HG03521 (cell line): ENCODE measurements around the gene KLK1.

ENCODE experiments used
- ATAC-seq: cut with Tn5 transposase; IDR thresholded peaks from one replicate; pipeline ENCODE4 v1.9.1; 2021; ENCODE audit warnings: mild to moderate bottlenecking, moderate library complexity; ENCODE audit not compliant: unreplicated experiment

KLK1 gene

GRCh38 chr19:50823389-50824042, at the start of gene KLK1:
TSS of gene KLK1 (minus strand) at chr19:50823787. CDS start at chr19:50823748, 39 bp downstream.
- no peak for ATAC-seq

- ATAC-seq: no peak
These were observed 49.5 kb upstream of the KLK1 start, which contains the start of gene KLK2 for GRCh38 chr19:50873056-50873455. TSS of gene KLK2 (plus strand) at chr19:50873439. CDS start at chr19:50873474, 35 bp downstream.

DNA sequence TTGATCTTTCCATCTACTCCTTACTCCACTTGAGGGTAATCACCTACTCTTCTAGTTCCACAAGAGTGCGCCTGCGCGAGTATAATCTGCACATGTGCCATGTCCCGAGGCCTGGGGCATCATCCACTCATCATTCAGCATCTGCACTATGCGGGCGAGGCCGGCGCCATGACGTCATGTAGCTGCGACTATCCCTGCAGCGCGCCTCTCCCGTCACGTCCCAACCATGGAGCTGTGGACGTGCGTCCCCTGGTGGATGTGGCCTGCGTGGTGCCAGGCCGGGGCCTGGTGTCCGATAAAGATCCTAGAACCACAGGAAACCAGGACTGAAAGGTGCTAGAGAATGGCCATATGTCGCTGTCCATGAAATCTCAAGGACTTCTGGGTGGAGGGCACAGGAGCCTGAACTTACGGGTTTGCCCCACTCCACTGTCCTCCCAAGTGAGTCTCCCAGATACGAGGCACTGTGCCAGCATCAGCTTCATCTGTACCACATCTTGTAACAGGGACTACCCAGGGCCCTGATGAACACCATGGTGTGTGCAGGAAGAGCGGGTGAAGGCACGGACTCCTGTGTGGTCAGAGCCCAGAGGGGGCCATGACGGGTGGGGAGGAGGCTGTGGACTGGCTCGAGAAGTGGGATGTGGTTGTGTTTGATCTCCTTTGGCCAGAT, 47.0 kb upstream of the KLK1 start:
- no peak for ATAC-seq

GRCh38 chr19:50869479-50869878, 45.9 kb upstream of the KLK1 start:
- ATAC-seq: no peak

DNA sequence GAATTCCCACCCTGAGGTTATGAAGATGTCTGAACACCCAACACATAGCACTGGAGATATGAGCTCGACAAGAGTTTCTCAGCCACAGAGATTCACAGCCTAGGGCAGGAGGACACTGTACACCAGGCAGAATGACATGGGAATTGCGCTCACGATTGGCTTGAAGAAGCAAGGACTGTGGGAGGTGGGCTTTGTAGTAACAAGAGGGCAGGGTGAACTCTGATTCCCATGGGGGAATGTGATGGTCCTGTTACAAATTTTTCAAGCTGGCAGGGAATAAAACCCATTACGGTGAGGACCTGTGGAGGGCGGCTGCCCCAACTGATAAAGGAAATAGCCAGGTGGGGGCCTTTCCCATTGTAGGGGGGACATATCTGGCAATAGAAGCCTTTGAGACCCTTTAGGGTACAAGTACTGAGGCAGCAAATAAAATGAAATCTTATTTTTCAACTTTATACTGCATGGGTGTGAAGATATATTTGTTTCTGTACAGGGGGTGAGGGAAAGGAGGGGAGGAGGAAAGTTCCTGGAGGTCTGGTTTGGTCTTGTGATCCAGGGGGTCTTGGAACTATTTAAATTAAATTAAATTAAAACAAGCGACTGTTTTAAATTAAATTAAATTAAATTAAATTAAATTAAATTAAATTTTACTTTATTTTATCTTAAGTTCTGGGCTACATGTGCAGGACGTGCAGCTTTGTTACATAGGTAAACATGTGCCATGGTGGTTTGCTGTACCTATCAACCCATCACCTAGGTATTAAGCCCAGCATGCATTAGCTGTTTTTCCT, 38.1 kb upstream of the KLK1 start:
- no peak for ATAC-seq

- no peak for ATAC-seq
These were observed 37.4 kb upstream of the KLK1 start for GRCh38 chr19:50861010-50861409.

GRCh38 chr19:50859849-50860248, 36.3 kb upstream of the KLK1 start:
- no peak for ATAC-seq

DNA sequence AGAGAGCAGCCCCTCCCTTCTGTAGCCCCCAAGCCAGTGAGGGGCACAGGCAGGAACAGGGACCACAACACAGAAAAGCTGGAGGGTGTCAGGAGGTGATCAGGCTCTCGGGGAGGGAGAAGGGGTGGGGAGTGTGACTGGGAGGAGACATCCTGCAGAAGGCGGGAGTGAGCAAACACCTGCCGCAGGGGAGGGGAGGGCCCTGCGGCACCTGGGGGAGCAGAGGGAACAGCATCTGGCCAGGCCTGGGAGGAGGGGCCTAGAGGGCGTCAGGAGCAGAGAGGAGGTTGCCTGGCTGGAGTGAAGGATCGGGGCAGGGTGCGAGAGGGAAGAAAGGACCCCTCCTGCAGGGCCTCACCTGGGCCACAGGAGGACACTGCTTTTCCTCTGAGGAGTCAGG, 35.3 kb upstream of the KLK1 start:
- no peak for ATAC-seq

GRCh38 chr19:50857366-50857765, 33.8 kb upstream of the KLK1 start:
- ATAC-seq: no peak

- no peak for ATAC-seq
These were observed 31.2 kb upstream of the KLK1 start, which contains the start of gene KLK3 for GRCh38 chr19:50854636-50855410. TSS of gene KLK3 (plus strand) at chr19:50854915. CDS start at chr19:50854956, 41 bp downstream.

DNA sequence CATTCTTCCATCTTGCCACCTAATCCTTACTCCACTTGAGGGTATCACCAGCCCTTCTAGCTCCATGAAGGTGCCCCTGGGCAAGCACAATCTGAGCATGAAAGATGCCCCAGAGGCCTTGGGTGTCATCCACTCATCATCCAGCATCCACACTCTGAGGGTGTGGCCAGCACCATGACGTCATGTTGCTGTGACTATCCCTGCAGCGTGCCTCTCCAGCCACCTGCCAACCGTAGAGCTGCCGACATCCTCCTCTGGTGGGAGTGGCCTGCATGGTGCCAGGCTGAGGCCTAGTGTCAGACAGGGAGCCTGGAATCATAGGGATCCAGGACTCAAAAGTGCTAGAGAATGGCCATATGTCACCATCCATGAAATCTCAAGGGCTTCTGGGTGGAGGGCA, 28.0 kb upstream of the KLK1 start:
- no peak for ATAC-seq

GRCh38 chr19:50850738-50851137, 27.2 kb upstream of the KLK1 start:
- no peak for ATAC-seq

- no peak for ATAC-seq
These were observed 20.8 kb upstream of the KLK1 start for GRCh38 chr19:50844296-50844935.

- no peak for ATAC-seq
These were observed 20.2 kb upstream of the KLK1 start for GRCh38 chr19:50843701-50844221.

GRCh38 chr19:50843205-50843604, 19.6 kb upstream of the KLK1 start:
- ATAC-seq: no peak

DNA sequence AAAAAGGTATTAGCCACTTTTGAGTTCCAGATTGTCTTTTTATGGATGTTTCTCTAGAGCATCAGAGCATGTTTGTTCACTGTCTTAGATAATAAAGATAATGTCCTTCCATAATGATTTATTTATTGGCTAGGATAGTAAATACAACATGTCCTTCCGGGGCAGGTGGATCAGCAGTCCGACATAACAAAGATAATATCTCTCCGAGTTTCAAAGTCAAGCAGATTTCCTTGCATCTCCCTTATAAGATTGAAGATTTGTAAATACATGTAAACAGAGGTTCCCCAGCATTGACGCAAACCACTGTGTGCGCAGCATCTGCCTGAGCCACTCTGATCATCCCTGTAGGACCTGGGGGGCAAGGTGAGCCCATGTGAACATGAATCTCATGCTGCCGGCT, 18.5 kb upstream of the KLK1 start:
- no peak for ATAC-seq

DNA sequence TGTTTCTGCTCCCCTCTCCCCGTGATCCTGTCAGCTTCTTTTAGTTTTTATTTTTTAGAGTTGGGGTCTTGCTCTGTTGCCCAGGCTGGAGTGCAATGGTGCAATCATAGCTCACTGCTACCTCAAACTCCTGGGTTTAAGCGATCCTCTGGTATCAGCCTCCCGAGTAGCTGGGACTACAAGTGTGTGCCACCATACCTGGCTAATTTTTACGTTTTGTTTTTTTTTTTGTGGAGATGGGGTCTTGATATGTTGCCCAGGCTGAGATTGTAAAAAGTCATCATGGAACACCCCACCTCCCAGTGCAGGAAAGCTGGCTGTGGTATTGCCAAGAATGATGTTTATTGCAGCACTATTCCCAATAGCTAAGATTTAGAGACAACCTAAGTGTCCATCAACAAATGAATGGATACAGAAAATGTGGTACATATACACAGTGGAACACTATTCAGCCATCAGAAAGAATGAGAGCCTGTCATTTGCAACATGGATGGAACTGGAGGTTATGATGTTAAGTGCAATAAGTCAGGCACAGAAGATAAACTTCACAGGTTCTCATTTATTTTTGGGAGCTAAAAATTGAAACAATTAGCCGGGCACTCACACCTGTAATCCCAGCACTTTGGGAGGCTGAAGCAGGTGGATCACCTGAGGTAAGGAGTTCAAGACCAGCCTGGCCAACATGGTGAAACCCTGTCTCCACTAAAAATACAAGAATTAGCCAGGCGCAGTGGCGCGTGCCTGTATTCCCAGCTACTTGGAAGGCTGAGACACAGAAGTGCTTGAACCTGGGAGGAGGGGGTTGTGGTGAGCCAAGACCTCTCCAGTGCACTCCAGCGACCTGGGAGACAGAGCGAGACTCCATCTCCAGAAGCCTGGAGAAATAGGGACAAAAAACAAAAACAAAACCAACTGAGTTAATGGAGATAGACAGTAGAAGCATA, 16.4 kb upstream of the KLK1 start:
- ATAC-seq: no peak

DNA sequence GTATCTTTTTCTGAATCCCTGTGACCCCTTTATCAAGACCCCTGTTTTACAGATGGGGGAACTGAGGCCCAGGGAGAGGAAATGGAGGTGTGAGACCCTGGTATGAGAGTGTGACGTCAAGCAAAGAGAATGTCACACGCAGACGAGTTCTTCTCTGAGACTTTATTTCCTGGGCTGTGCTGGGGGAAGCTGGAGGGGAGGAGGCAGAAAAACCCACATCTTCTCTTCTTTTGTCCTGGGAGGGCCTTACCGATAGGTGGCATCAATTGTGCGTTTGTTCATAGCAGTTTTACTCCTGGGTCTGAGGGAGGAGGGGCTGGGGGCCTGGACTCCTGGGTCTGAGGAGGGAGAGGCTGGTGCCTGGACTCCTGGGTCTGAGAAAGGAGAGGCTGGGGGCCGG, 14.7 kb upstream of the KLK1 start:
- ATAC-seq: no peak

GRCh38 chr19:50837300-50837699, 13.7 kb upstream of the KLK1 start:
- no peak for ATAC-seq
